CD4-positive, alpha-beta T cell treated with Interleukin-12 subunit alpha and Interleukin-12 subunit beta, for 1 hour (primary cell): ENCODE data around the gene TGM1.
"Not testable (repeated sequence)": the region's sequence is repeated elsewhere in the genome, so short reads cannot be mapped to it uniquely, and the experiment has no call there.

ENCODE experiments used
- DNase-seq: peaks from one replicate; pipeline ENCODE4 v3.0.0-alpha.2; 2020

TGM1 gene

GRCh38 chr14:24203249-24203886 is 59.6 kb downstream of the TGM1 start:
- DNase-seq, result not testable (repeated sequence)

DNA sequence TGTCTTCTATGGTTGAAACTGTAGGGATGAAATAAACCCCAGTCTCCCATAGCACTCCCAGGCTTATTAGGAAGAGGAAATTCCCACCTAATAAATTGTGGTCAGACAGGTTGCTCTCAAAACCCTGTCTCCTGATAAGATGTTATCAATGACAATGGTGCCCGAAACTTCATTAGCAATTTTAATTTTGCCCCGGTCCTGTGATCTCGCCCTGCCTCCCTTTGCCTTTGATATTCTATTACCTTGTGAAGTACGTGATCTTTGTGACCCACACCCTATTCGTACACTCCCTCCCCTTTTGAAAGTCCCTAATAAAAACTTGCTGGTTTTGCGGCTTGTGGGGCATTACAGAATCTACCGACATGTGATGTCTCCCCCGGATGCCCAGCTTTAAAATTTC is 60.4 kb downstream of the TGM1 start:
- not testable (repeated sequence) for DNase-seq
